Measurements from ENCODE around the gene REG3G.

REG3G gene

GRCh38 chr2:78993518-78994148, 31.9 kb upstream of the REG3G start:
- ChIA-PET POLR2A (no interaction called here), CTCF (no interaction called here)
- TF ChIP-seq CTCF (IDR thresholded peaks at IDR 0.05; ENCODE audit: control extremely low read depth, extremely low read depth, low read depth, missing control alignments): no peak
- no peak for DNase-seq (ENCODE audit: extremely low spot score)

GRCh38 chr2:78994789-78995188, 30.7 kb upstream of the REG3G start:
- POLR2A ChIA-PET: no interaction called here
- no peak for DNase-seq (ENCODE audit: extremely low spot score)
- CTCF ChIA-PET: interaction anchor here (0.8 to 1.4 kb wide), 3 partner anchors 8 to 14 kb away, joined by 3 to 8 read pairs (median 6); no protein-coding TSS in a partner anchor
- TF ChIP-seq CTCF (IDR thresholded peaks at IDR 0.05; ENCODE audit: control extremely low read depth, extremely low read depth, low read depth, missing control alignments): no peak

GRCh38 chr2:78999406-78999805, 26.1 kb upstream of the REG3G start:
- ChIA-PET POLR2A (no interaction called here), CTCF (interaction anchor here (0.6 to 1.9 kb wide), 4 partner anchors 12 to 70 kb away, joined by 3 to 10 read pairs (median 5); no protein-coding TSS in a partner anchor)
- no peak for DNase-seq (ENCODE audit: extremely low spot score)
- TF ChIP-seq CTCF (IDR thresholded peaks at IDR 0.05; ENCODE audit: control extremely low read depth, extremely low read depth, low read depth, missing control alignments): peak; percentile 29

- CTCF ChIA-PET: interaction anchor here (1.9 kb wide), 1 partner anchor 20 kb away, joined by 10 read pairs; no protein-coding TSS in a partner anchor
- no peak for TF ChIP-seq CTCF (IDR thresholded peaks at IDR 0.05; ENCODE audit: control extremely low read depth, extremely low read depth, low read depth, missing control alignments)
- no peak for DNase-seq (ENCODE audit: extremely low spot score)
- POLR2A ChIA-PET: no interaction called here
Observed at GRCh38 chr2:79000008-79000576, 25.4 kb upstream of the REG3G start.

GRCh38 chr2:79001285-79001684, 24.2 kb upstream of the REG3G start:
- TF ChIP-seq CTCF (IDR thresholded peaks at IDR 0.05; ENCODE audit: control extremely low read depth, extremely low read depth, low read depth, missing control alignments): no peak
- DNase-seq (ENCODE audit: extremely low spot score): no peak
- ChIA-PET CTCF (no interaction called here), POLR2A (no interaction called here)

GRCh38 chr2:79004680-79005079, 20.8 kb upstream of the REG3G start:
- ChIA-PET CTCF (interaction anchor here (1.3 to 2.1 kb wide), 2 partner anchors 8 to 12 kb away, joined by 5 read pairs; no protein-coding TSS in a partner anchor), POLR2A (no interaction called here)
- DNase-seq (ENCODE audit: extremely low spot score): no peak
- TF ChIP-seq CTCF (IDR thresholded peaks at IDR 0.05; ENCODE audit: control extremely low read depth, extremely low read depth, low read depth, missing control alignments): no peak

Measured in GM10248 (cell line).